Panc1 (cell line): Measurements from ENCODE around the gene CD274.

Experiments
- POLR2AphosphoS5 ChIP-seq: IDR thresholded peaks from 2 replicates; pipeline ENCODE4 v1.6.1; 2012; ENCODE audit warnings: mild to moderate bottlenecking, low read depth, low read length, moderate library complexity
- SIN3A ChIP-seq: IDR thresholded peaks from 2 replicates; pipeline ENCODE4 v1.6.1; 2012; ENCODE audit warnings: low read depth, mild to moderate bottlenecking, low read length, moderate library complexity, borderline replicate concordance; ENCODE audit not compliant: insufficient read depth
- TF ChIP-seq, protein P1 (sequence below): fragments of 450-650 bp; IDR thresholded peaks from 2 replicates; pipeline ENCODE4 v1.5.1; 2017; ENCODE audit warnings: mild to moderate bottlenecking
- TF ChIP-seq, protein P2 (sequence below), 2 experiments: IDR thresholded peaks; 2 replicates each; pipeline ENCODE4 v1.6.1; 2011 to 2012; ENCODE audit warnings: low read depth in 2 of 2, control low read depth in 1 of 2, low read length in 1 of 2, mild to moderate bottlenecking in 1 of 2, moderate library complexity in 1 of 2; ENCODE audit not compliant: insufficient read depth in 1 of 2

DNA sequence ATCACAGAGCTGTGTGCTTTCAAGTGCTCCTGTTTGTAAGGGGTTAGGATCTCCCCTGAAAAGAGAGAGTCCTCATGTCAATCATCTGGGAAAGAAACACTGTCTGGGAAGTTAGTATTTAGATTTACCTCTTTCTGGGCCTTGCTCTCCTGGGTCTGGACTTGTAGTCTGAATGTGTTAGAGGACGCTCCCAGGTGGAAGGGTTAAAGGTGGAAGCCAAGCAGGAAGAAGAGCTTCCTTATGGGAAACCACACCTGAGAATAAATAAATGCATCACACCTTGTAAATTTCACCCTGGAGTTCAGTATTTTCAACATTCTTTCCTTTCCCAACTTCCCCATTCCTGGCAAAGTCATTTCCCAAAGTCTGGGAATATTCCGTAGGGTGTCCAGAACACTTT lies 13.9 kb upstream of the CD274 start:
- TF ChIP-seq, protein P1, sequence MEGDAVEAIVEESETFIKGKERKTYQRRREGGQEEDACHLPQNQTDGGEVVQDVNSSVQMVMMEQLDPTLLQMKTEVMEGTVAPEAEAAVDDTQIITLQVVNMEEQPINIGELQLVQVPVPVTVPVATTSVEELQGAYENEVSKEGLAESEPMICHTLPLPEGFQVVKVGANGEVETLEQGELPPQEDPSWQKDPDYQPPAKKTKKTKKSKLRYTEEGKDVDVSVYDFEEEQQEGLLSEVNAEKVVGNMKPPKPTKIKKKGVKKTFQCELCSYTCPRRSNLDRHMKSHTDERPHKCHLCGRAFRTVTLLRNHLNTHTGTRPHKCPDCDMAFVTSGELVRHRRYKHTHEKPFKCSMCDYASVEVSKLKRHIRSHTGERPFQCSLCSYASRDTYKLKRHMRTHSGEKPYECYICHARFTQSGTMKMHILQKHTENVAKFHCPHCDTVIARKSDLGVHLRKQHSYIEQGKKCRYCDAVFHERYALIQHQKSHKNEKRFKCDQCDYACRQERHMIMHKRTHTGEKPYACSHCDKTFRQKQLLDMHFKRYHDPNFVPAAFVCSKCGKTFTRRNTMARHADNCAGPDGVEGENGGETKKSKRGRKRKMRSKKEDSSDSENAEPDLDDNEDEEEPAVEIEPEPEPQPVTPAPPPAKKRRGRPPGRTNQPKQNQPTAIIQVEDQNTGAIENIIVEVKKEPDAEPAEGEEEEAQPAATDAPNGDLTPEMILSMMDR = no peak
- TF ChIP-seq POLR2AphosphoS5 (no peak), SIN3A (no peak)
- TF ChIP-seq, protein P2, sequence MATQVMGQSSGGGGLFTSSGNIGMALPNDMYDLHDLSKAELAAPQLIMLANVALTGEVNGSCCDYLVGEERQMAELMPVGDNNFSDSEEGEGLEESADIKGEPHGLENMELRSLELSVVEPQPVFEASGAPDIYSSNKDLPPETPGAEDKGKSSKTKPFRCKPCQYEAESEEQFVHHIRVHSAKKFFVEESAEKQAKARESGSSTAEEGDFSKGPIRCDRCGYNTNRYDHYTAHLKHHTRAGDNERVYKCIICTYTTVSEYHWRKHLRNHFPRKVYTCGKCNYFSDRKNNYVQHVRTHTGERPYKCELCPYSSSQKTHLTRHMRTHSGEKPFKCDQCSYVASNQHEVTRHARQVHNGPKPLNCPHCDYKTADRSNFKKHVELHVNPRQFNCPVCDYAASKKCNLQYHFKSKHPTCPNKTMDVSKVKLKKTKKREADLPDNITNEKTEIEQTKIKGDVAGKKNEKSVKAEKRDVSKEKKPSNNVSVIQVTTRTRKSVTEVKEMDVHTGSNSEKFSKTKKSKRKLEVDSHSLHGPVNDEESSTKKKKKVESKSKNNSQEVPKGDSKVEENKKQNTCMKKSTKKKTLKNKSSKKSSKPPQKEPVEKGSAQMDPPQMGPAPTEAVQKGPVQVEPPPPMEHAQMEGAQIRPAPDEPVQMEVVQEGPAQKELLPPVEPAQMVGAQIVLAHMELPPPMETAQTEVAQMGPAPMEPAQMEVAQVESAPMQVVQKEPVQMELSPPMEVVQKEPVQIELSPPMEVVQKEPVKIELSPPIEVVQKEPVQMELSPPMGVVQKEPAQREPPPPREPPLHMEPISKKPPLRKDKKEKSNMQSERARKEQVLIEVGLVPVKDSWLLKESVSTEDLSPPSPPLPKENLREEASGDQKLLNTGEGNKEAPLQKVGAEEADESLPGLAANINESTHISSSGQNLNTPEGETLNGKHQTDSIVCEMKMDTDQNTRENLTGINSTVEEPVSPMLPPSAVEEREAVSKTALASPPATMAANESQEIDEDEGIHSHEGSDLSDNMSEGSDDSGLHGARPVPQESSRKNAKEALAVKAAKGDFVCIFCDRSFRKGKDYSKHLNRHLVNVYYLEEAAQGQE (IDR thresholded peaks at IDR 0.05; ENCODE audit: insufficient read depth in 1 of 2, low read depth in 2 of 2, low read length in 1 of 2) = no peak
